GM12801 (cell line): Measurements from ENCODE around the gene ZWILCH.

ENCODE experiments used
- TF ChIP-seq, protein P1 (sequence below): IDR thresholded peaks from one replicate; pipeline ENCODE4 v1.5.1; 2011; ENCODE audit warnings: control low read depth; ENCODE audit not compliant: insufficient read length; ENCODE audit errors: extremely low read depth

Gene ZWILCH

DNA sequence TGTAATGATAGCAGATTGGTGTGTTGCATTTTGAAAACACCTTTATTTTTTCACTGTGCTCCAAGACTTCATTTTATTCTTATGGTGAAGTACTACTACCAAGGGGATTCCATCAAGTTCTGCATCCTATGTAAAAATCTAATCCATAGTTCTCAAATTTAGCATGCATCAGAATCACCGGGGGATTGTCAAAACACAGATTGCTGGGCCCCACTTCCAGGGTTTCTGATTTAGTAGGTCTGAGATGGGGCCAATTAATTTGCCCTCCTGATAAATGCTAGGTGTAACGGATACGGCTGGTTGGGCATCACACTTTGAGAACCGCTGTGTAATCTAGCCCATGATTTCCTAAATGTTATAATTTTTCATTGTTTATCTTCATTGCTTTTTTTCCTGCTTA, 692 bp downstream of the ZWILCH start:
- TF ChIP-seq, protein P1, sequence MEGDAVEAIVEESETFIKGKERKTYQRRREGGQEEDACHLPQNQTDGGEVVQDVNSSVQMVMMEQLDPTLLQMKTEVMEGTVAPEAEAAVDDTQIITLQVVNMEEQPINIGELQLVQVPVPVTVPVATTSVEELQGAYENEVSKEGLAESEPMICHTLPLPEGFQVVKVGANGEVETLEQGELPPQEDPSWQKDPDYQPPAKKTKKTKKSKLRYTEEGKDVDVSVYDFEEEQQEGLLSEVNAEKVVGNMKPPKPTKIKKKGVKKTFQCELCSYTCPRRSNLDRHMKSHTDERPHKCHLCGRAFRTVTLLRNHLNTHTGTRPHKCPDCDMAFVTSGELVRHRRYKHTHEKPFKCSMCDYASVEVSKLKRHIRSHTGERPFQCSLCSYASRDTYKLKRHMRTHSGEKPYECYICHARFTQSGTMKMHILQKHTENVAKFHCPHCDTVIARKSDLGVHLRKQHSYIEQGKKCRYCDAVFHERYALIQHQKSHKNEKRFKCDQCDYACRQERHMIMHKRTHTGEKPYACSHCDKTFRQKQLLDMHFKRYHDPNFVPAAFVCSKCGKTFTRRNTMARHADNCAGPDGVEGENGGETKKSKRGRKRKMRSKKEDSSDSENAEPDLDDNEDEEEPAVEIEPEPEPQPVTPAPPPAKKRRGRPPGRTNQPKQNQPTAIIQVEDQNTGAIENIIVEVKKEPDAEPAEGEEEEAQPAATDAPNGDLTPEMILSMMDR = no peak

DNA sequence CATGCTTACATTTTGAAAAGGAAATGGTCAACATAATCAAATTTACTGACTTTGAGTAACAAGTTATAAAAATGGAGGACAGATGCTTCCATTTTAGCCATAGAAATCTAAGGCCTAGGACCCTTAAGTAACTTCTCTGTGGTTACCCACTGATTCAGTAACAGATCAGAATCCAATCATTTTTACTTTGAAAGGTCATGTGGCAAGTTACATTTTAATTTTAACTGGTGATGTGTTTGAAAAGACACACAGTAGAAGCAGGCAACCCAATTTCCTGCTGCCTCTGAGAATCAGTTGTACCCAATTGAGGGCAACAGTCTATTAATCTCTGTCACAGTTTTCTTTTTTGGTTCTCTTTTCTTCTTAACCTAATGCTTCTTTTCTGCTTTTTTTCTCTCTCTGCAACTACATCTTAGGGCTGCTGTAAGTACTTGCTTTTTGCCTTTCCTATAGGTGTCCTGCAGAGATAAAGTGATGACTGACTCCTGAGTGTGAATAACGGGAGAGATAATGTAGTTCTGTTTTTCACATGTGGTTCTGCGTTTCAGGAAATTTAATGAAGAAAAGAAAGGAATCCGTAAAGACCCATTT, 3.3 kb downstream of the ZWILCH start:
- TF ChIP-seq, protein P1 = no peak

DNA sequence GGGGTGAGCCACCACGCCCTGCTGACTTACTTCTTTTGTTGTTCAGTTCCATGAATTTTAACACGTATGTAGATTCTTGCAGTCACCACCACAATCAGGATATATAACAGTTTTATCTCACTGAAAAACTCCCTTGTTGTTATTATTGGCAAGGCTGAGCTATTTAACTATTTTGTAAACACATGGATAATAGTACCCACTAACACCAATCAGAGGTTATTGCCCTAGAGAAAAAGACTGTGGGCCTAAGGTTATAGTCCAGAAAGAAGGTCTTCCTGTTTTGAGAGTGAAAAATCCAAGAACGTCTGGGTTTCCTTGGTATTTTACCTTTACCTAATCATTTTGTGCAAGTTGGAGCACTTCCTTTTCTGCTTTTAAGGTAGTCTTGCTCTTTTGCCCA, 9.5 kb downstream of the ZWILCH start:
- TF ChIP-seq, protein P1 = no peak

DNA sequence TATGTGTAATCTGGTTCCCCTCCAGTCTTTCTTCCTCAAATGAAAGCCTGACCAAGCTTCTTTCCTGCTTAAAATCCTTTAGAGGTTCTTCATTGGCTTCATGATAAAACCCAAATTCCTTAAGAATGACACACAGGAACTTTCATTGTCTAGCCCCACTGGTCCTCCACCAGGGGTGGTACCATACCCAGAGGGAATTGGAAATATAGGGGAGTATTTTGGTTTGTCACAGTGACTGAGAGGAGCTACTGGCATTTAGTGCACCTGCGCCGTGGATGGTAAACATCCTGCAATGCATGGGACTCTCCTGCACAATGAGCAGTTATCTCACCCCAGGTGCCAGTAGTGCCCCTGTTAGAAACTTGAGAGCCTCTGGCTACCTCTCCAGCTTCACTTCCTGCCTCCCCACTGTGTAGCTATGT, 10.8 kb downstream of the ZWILCH start:
- TF ChIP-seq, protein P1 = no peak

DNA sequence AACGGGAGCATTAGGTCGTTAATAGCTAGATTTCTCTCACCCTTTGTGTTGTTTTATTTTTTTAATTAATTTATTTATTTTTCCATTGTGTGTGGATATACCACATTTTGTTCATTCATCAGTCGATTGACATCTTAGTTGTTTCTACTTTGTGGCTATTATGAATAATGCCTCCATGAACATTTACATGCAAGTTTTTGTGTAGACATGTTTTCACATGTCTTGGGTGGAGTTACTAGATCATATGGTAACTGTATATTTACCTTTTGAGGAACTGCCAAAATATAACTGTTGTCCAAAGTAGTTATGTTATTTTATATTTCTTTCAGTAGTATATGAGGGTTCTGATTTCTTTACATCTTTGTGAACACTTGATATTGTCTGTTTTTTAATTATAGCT, 18.8 kb downstream of the ZWILCH start:
- TF ChIP-seq, protein P1 = no peak

DNA sequence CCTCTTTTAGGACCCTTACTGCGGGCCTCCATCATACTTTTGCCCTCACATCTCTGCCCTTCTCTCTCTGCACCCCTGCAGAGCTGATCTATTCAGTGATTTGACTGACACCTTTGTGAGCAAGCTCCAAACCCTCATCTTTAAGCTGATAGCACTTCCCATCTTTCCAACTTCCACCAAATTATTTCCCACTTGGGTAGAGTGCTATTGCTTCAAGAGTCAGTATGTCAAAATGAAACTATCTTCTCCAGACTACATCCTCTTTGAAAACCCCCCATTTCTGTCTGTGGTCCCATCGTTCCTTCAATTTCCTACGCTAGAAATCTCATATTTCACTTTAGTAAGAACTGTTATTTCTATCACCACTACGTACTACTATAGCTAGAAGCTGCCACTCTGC, 19.7 kb downstream of the ZWILCH start:
- TF ChIP-seq, protein P1 = no peak

DNA sequence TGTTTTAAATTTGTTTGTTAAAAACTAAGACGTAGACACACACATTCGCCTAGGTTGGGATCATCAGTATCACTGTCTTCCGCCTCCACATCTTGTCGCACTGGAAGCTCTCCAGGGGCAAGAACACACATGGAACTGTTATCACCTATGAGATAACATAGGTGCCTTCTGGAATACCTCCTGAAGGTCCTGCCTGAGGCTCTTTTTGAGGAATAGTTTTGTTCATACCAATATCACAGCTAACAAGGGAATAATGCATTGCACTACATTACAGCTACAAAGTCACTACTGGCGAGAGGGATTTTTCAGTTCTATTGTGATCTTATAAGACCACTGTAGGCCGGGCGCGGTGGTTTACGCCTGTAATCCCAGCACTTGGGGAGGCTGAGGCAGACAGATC, 29.9 kb downstream of the ZWILCH start:
- TF ChIP-seq, protein P1 = no peak
